CD1c-positive myeloid dendritic cell (primary cell): Measurements from ENCODE around the gene ARHGEF2.

Experiments used
- DNase-seq: peaks from one replicate; pipeline ENCODE4 v3.0.0-alpha.2; 2016; ENCODE audit errors: extremely low spot score

The ARHGEF2 gene

DNA sequence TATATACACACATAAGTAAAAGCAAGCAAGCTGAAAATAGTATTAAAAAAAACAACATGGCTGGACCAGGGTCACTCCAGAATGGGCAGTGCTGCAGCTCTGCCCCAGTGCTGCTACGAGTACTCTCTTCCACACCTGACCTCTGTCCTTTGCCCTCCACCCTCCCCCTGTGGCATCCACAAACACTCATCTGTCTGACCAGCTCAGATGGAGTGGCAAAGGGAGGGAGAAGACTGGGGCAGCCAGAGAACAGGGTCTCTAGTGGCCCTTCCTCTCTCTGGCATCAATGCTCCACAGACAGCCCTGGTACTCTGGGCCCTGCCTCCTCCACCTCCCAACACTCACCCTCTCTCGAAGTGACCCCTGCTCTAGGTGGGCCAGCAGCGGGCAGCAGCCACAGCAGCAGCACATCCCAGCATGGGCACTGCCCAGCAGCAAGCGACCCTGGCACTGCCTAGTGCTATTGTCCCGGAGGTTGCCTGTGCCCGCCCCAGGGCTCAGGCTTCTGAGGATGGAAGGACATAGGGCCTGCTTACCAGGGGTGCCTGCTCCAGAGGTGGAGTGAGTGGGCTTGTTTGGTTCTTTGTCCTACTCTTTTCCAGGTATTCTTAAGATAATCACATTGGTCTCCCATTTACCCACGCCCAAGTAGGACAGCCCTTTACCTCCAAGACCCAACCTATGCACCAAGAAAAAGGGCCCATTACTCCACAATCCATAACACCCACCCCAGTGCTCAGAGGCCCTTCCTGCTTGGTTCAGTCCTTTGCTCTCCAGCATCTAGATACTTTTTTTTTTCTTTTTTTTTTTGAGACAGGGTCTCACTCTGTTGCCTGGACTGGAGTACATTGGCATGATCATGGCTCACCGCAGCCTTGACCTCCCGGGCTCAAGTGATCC lies 6.2 kb downstream of the ARHGEF2 start:
- no peak for DNase-seq

DNA sequence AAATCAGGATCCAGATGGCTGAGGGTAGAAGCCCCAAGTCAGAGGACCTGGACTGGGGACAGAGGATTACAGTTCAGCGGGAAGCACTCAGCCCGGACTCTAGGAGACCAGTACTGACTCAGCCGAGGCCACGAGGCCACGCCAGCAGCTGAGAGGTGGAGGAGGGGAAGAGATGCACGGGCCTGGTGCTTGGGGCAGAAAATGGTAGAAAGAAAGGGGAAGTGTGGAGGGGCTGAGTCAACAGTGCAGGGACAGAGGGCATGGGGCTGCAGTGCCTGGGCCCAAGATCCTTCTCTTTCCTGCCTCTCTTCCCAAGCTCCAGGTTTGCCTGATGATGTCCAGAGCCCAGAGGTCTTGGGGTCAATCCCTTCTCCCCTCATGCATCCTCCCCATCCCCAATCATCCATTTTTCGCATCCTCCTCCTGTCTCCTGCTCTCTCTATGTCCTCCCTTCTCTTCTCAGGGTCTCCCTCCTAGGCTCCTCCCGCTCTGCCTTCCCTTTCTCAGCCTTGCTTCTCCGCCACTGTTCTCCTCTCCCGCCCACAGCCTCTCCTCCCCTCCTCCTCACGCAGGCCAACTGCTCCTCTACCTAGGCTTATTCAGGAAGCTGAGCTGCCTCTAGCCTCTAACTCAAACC lies 7.7 kb downstream of the ARHGEF2 start:
- DNase-seq: peak; percentile 92

DNA sequence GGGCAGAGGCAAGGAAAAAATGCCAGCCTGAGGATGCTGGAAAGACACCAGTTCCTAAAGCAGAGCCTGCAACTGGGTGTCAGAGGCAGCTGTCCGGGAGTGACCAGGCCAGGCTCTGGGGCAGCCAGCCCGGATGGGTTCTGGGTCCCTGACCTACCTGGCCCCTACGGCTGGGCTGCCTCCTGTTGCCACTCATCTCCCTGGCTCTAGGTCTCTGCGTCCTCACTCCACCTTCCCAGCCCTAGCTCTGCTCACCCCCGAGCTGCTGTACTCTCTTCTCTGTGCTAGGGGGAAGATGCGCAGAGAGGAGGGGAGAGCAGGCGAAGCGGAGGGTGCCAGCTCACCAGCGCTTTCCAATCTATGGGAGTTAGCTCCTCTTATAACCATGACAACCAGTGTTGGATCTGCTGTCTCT lies 9.0 kb downstream of the ARHGEF2 start:
- DNase-seq: no peak

DNA sequence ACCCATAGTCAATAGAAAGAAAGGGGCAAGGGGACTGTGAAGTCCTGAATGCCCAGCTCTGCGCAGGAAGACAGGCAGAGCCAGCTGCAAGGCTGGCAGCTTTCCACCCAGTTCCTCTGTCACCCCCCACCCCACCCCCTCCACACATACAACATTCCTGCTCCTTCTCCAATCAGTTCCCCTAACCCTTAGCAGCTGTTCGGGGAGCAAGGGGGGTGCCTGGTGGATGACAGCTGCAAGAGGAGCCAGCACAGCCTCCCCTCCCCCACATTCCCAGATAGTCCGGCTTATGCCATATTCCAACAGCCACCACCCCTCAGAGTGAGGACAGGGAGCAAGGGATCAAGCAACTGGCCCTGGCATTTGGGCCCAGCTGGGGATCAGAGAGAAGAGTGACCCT lies 9.7 kb downstream of the ARHGEF2 start:
- DNase-seq: no peak

- no peak for DNase-seq
Observed at GRCh38 chr1:155968051-155968400, 10.3 kb downstream of the ARHGEF2 start.

DNA sequence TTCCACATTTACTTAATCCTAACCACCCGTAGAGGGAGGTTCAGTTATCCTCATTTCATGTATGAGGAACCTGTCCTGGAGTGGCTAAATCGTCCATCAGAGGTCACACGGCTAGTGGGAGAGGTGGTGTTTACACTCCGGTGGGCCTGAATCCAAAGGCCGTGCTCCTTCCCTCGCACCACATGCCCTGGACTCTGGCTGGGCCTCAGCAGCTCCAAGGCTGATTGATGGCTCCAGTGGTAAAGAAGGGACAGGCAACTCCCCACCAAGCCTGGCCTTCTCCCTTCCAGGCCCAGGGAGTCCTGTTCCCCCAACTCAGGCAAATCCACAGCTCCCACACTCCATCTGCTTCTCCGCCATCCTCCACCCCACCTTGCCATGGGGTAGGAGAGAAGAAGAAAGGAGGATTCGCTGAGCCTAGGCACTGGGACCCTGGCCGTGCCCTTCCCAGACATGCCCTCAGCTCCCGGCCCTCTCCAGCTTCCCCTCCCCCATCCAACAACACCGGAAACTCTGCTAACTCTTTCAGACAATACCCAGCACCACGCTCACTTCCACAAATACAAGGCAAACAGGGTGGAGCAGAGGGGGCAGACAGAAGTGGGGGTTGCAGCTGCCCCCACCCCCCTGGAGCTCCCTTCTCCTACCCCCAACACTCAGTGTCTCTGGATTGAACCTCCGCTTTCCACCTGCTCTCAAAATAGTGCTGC lies 10.9 kb downstream of the ARHGEF2 start:
- DNase-seq: no peak

DNA sequence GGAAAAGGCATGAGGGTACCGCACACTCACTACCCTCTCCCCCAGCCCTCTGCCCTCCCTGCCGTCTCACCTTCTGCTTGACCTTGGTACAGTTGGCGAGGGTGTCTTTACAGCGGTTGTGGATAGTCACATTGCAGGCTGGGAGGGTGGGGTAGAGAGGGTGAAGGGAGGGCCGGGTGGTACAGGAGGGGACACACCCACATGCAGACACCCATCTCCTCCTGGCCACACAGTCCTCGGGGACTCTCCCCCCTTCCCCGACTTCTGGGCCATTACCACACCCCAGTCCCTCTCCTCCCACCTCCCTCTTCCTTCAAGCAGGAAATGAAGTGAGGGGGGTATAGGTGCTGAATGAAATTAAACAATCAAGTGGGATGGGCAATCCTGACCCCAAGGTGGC lies 11.6 kb downstream of the ARHGEF2 start:
- DNase-seq: no peak

- no peak for DNase-seq
Observed at GRCh38 chr1:155966135-155966534, 12.2 kb downstream of the ARHGEF2 start.

DNA sequence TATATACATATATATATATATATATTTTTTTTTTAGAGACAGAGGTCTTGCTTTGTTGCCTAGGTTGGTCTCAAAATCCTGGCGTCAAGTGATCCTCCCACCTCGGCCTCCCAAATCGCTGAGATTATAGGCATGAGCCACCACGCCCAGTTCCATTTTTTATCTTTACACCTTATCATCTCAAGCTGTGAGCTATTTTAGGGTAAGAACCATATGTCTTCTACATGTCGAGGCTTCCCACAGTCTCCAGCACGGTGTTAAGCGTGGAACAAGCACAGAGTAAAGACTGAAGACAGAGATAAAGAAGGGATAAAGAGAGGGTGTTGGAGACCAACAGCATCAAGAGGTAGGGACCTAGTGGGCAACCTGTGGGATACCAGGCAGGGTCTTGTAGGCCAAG lies 14.2 kb downstream of the ARHGEF2 start:
- no peak for DNase-seq

- no peak for DNase-seq
Observed at GRCh38 chr1:155962599-155963211, 15.6 kb downstream of the ARHGEF2 start.

DNA sequence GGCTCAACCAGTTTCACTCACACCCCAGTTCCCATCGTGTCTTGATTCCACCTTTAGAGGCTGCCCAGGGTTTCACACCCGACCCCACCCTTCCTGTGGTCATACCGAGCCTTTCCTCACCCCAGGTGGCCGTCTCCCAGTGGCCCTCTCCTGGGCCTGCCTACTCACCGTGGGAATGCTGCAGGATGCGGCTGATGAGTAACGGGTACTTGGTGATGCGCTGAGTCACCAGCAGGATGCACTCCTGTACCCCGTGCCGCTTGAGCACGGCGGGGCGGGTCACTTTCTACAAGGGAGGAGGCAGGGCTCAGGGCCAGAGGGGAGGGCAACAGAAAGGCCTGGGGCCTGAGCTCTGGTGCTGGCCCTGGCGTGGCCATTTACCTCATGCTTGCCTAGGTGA lies 16.4 kb downstream of the ARHGEF2 start:
- peak; percentile 44 for DNase-seq

DNA sequence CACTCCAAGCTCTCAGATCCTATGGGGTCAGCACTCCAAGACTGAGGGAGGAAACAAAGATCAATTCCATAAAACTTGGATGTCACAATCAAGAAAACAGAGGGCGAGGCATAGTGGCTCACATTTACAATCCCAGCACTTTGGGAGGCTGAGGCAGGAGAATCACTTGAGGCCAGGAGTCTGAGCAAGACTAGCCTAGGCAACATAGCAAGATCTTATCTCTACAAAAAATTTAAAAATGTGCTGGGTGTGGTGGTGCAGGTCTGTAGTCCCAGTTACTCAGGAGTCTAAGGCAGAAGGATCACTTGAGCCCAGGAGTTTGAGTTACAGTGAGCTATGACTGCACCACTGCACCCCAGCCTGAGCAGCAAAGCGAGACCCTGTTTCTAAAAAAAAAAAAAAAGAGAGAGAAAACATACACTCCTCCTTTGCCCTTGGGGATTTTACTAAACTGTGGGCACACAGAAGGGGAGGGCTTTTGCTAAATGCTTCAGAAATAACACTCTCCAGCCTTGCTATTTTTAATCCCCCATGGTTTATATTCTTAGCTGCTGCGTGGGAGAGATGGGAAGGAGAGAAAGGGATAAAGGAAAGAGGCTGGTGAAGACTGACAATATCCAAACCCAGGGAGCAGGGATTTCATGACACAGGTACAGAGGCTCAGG lies 18.1 kb downstream of the ARHGEF2 start:
- no peak for DNase-seq

- no peak for DNase-seq
Observed at GRCh38 chr1:155957411-155957915, 20.9 kb downstream of the ARHGEF2 start.

DNA sequence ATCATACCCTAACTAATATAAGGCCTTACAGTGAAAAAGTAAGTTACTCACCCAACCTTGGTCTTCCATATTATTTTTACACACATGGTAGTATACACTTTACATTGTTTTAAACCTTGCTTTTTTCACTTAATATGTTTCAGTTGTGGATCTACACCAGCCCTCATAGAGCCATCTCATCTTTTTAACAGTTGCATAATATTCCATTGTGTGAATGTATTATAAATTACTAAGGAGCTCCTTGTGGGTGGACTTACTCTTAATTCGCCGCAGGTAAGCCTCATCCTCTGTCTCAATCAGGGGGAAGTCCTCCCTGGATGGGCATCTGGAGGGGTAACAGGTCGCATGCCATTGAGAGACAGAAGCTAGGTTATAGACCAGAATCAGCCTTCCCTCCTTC lies 23.7 kb downstream of the ARHGEF2 start:
- no peak for DNase-seq

DNA sequence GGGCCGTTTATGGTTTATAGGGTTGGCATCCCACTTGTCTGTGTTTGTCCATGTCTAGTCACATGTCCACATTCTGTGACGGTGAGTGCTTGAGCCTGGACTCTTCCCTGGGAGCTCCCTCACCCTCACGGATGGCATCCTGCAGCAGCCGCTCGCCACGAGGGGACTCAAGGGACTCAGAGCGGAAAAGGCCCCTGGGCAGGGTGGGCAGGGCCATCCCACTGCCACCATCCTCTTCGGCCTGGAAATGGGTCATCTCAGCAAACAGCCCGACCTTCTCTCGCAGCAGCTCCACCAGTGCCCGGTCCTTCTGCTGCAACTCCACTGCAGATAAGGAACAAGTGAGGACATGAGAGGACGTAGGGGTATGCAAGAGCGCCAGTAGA lies 25.8 kb downstream of the ARHGEF2 start:
- DNase-seq: no peak

DNA sequence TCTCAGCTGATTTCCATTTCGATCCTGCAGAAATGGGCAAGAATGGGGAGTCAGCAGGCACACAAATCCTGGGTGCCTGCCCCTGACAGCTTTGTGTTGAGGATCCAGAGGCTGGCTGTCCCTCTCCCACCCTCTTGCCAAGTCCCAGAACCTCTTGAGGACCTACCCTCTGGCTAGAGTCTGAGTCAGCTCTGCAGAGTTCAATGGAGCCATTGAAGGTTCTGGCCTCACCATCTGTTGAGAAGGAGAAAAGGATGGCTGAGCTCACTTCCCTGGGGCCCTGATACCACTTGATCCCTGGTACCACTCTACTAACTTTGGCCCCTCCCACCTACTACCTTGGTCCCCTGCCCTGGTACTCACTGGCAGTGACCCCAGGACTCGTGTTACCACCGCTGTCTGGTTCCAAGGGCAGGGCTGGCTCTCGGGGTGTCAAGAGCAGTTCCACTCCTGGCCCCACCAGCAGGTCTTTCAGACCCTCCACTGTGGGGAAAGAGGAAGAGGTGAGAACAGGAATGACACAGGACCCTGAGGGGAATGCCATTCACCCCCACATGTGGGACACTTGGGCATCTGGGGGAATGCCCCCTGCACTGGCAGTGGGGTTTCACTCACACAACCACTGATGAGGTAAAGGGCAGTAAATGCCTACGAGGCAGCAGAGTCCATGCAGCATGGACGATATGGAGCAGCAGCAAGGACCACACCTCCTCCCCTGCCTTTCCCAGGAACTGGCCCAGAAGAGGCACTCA lies 26.4 kb downstream of the ARHGEF2 start:
- DNase-seq: no peak

GRCh38 chr1:155950829-155951228 lies 27.5 kb downstream of the ARHGEF2 start:
- no peak for DNase-seq

GRCh38 chr1:155947741-155948140 lies 30.6 kb downstream of the ARHGEF2 start:
- DNase-seq: no peak

DNA sequence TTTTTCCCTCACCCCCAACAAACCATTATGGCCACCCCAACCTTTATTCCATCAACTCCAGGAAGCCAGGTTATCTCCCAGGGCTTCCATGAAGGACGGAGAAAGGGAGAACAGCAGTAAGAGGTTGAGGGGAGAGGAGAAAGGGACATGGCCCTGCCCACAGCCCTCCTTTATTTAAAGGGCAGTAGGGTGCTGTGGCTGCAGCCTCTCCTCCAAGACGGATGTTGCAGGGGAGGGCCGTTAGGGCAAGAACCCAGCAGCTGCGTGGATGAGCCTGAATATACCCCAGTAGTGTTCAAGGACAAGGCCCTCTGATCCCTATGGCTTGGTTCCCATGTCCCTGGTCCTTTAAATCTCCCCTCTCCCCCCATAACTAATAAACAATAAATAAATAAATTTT lies 31.1 kb downstream of the ARHGEF2 start:
- no peak for DNase-seq

GRCh38 chr1:155946633-155947219 lies 31.6 kb downstream of the ARHGEF2 start:
- no peak for DNase-seq

DNA sequence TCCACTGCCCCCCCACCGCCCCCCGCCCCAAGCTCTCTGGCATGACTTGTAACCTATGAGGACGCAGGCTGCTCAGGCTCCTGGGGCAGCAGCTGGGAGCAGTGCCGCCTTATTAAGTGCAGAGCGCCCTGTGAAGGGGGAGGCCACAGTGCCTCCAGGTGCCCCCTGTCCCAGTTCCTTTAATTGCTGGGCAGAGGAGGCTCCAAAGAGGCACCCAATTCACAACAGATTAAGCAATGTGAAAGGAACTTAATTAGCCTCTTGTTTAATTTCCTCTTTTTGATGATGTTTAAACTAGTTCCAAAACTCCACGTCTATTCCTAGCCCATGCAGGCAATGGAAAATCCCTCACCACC lies 33.9 kb downstream of the ARHGEF2 start:
- DNase-seq: peak; percentile 67
